Measurements from ENCODE around the gene ADAM19. TPM values are rescaled to one million over a fixed set of nuclear protein-coding genes. Genes with fewer than 3 reads are reported as not detected.

Gene ADAM19
- total and polyA plus RNA-seq, 2 donors from 2014 or later: 0.88 to 9.2 TPM

GRCh38 chr5:157504053-157504452 lies 71.5 kb downstream of the ADAM19 start:
- H3K9me3 ChIP-seq (ENCODE audit: control insufficient read depth in 2 of 3, insufficient read depth in 1 of 3, low read length in 3 of 3): no peaks in the 10 kb centered on the region
- FAIRE-seq (no peak), DNase-seq (no peak)
- H3K9ac ChIP-seq (ENCODE audit: low read length in 3 of 3): no peak overlapping the region
- no peak for TF ChIP-seq CTCF (IDR thresholded peaks at IDR 0.05; ENCODE audit: borderline replicate concordance, extremely low read depth, insufficient read depth)
- no peak overlapping the region for H3K27ac ChIP-seq (ENCODE audit: low read depth in 2 of 2, low read length in 2 of 2)
- H3K4me1 ChIP-seq (ENCODE audit: control insufficient read depth in 2 of 3, insufficient read depth in 2 of 3, low read depth in 1 of 3, low read length in 3 of 3): peaks cover 0 to 6% (median 4%) of the 10 kb centered on the region in 3 donors
- H3K27me3 ChIP-seq (ENCODE audit: control insufficient read depth, insufficient read depth, low read length): no peaks in the 10 kb centered on the region
- no peak overlapping the region for H3K4me3 ChIP-seq (ENCODE audit: low read length in 3 of 3)
- no peaks in the 10 kb centered on the region for H3K36me3 ChIP-seq (ENCODE audit: control insufficient read depth in 2 of 3, insufficient read depth in 3 of 3, low read length in 3 of 3)
- intact Hi-C loops (cut with DNase I): no loop called here

- Histone ChIP-seq H3K36me3 (ENCODE audit: control insufficient read depth in 2 of 3, insufficient read depth in 3 of 3, low read length in 3 of 3) (no peaks in the 10 kb centered on the region), H3K27me3 (ENCODE audit: control insufficient read depth, insufficient read depth, low read length) (no peaks in the 10 kb centered on the region), H3K4me3 (ENCODE audit: low read length in 3 of 3) (no peak overlapping the region), H3K4me1 (ENCODE audit: control insufficient read depth in 2 of 3, insufficient read depth in 2 of 3, low read depth in 1 of 3, low read length in 3 of 3) (peaks cover 0 to 4% (median 0%) of the 10 kb centered on the region in 3 donors), H3K27ac (ENCODE audit: low read depth in 2 of 2, low read length in 2 of 2) (no peak overlapping the region), H3K9me3 (ENCODE audit: control insufficient read depth in 2 of 3, insufficient read depth in 1 of 3, low read length in 3 of 3) (no peaks in the 10 kb centered on the region), H3K9ac (ENCODE audit: low read length in 3 of 3) (no peak overlapping the region)
- intact Hi-C loops (cut with DNase I): no loop called here
- FAIRE-seq (no peak), DNase-seq (peak in 1 of 5 donors; percentile 53)
- TF ChIP-seq CTCF (IDR thresholded peaks at IDR 0.05; ENCODE audit: borderline replicate concordance, extremely low read depth, insufficient read depth): no peak
Measured at GRCh38 chr5:157502143-157502647, 73.4 kb downstream of the ADAM19 start.

GRCh38 chr5:157497875-157498611 lies 77.5 kb downstream of the ADAM19 start:
- H3K4me3 ChIP-seq (ENCODE audit: low read length in 3 of 3): no peak overlapping the region
- no peaks in the 10 kb centered on the region for H3K9me3 ChIP-seq (ENCODE audit: control insufficient read depth in 2 of 3, insufficient read depth in 1 of 3, low read length in 3 of 3)
- FAIRE-seq: no peak
- H3K9ac ChIP-seq (ENCODE audit: low read length in 3 of 3): no peak overlapping the region
- peak in 3 of 5 donors; percentile 22 to 46 (median 39) for DNase-seq
- H3K36me3 ChIP-seq (ENCODE audit: control insufficient read depth in 2 of 3, insufficient read depth in 3 of 3, low read length in 3 of 3): no peaks in the 10 kb centered on the region
- H3K27me3 ChIP-seq (ENCODE audit: control insufficient read depth, insufficient read depth, low read length): no peaks in the 10 kb centered on the region
- no peak for TF ChIP-seq CTCF (IDR thresholded peaks at IDR 0.05; ENCODE audit: borderline replicate concordance, extremely low read depth, insufficient read depth)
- intact Hi-C loops (cut with DNase I): no loop called here
- peaks cover 0 to 2% (median 0%) of the 10 kb centered on the region in 3 donors for H3K4me1 ChIP-seq (ENCODE audit: control insufficient read depth in 2 of 3, insufficient read depth in 2 of 3, low read depth in 1 of 3, low read length in 3 of 3)
- no peak overlapping the region for H3K27ac ChIP-seq (ENCODE audit: low read depth in 2 of 2, low read length in 2 of 2)
